Measurements from ENCODE around the gene FAT3.

The FAT3 gene

DNA sequence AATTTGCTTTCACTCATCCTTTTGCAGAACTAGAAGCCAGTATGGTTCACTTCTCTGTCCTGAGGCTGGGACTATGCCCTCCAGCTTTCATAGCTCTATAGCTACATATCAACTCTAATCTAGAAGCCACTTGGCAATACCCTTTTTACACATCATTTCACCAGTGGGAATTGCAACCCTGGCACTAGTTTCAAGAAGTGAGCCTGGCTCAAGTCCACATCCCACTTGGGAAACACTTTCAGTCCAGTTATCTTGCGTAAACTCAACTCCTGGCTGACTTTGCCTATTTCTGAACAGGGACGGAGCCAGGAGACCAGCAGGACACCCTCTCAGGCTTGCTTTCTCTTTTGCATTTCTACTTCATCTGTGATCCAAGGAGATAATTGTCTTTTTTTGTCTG, 19.9 kb upstream of the FAT3 start:
- H4K12ac ChIP-seq (ENCODE audit: low read depth, low read length) = no peak overlapping the region
- H3K4ac ChIP-seq (ENCODE audit: low read depth, low read length) = no peak overlapping the region
- H2BK12ac ChIP-seq (ENCODE audit: low read length) = no peak overlapping the region
- no peaks in the 10 kb centered on the region for H3K27me3 ChIP-seq (ENCODE audit: insufficient read depth, low read length)
- H3K18ac ChIP-seq (ENCODE audit: low read length) = no peak overlapping the region
- no peaks in the 10 kb centered on the region for H3K79me1 ChIP-seq (ENCODE audit: low read length)
- DNase-seq = no peak
- H2BK120ac ChIP-seq (ENCODE audit: insufficient read depth, low read length, poor library complexity) = no peak overlapping the region
- no peaks in the 10 kb centered on the region for H3K36me3 ChIP-seq (ENCODE audit: control insufficient read depth in 1 of 2, insufficient read depth in 2 of 2, low read length in 2 of 2)
- H3K4me1 ChIP-seq (ENCODE audit: control insufficient read depth in 1 of 2, insufficient read depth in 2 of 2, low read length in 2 of 2) = no peaks in the 10 kb centered on the region
- H3K9ac ChIP-seq (ENCODE audit: low read length) = no peak overlapping the region
- H4K8ac ChIP-seq (ENCODE audit: low read depth, low read length) = no peak overlapping the region
- no peaks in the 10 kb centered on the region for H3K79me2 ChIP-seq (ENCODE audit: control insufficient read depth, insufficient read depth, low read length, poor library complexity)
- H3K4me2 ChIP-seq (ENCODE audit: low read length) = no peak overlapping the region
- H3K4me3 ChIP-seq (ENCODE audit: low read depth, low read length) = no peak overlapping the region
- H3K9me3 ChIP-seq (ENCODE audit: insufficient read depth, low read depth, low read length) = no peaks in the 10 kb centered on the region
- no peak overlapping the region for H3K14ac ChIP-seq (ENCODE audit: low read length)
- H2AK5ac ChIP-seq (ENCODE audit: low read length) = no peak overlapping the region
- no peak overlapping the region for H2BK5ac ChIP-seq (ENCODE audit: low read depth, low read length, poor library complexity)
- no CpG with 5 or more reads among the region's 2 CpGs for WGBS (ENCODE audit: extremely low coverage, insufficient coverage, insufficient read length)
- H2AFZ ChIP-seq (ENCODE audit: insufficient read depth, low read length, poor library complexity) = no peak overlapping the region
- no peak overlapping the region for H4K91ac ChIP-seq (ENCODE audit: low read depth, low read length)
- no peak overlapping the region for H3K27ac ChIP-seq (ENCODE audit: low read depth, low read length)
- H3K23ac ChIP-seq (ENCODE audit: low read length) = no peak overlapping the region

DNA sequence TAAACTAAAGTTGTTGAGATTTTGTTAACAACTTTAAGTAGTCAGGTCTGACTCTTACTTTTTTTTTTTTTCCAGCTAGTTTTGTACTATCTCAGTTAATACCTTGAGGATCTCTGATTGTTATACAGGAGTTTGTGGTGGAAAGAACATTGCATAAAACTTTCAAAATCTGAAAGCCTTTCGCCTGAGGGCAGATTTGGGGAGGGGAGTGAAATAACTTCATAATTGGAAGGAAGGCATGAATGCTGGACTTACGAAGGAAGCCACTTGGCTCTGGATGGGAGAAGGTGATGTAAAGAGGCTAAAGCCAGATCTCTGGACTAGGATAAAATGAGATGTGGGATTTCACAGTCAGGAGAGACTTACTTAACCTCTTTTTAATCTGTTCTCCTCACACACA, 18.2 kb upstream of the FAT3 start:
- no peak overlapping the region for H4K8ac ChIP-seq (ENCODE audit: low read depth, low read length)
- no peaks in the 10 kb centered on the region for H3K79me1 ChIP-seq (ENCODE audit: low read length)

GRCh38 chr11:92211576-92212167, 12.9 kb upstream of the FAT3 start:
- Histone ChIP-seq H2AK5ac (ENCODE audit: low read length) (no peak overlapping the region), H3K4me2 (ENCODE audit: low read length) (no peak overlapping the region), H3K27me3 (ENCODE audit: insufficient read depth, low read length) (no peaks in the 10 kb centered on the region), H3K36me3 (ENCODE audit: control insufficient read depth in 1 of 2, insufficient read depth in 2 of 2, low read length in 2 of 2) (no peaks in the 10 kb centered on the region), H4K8ac (ENCODE audit: low read depth, low read length) (no peak overlapping the region), H2AFZ (ENCODE audit: insufficient read depth, low read length, poor library complexity) (no peak overlapping the region), H3K27ac (ENCODE audit: low read depth, low read length) (no peak overlapping the region), H2BK120ac (ENCODE audit: insufficient read depth, low read length, poor library complexity) (no peak overlapping the region), H2BK5ac (ENCODE audit: low read depth, low read length, poor library complexity) (no peak overlapping the region), H3K9ac (ENCODE audit: low read length) (no peak overlapping the region), H3K14ac (ENCODE audit: low read length) (no peak overlapping the region), H4K91ac (ENCODE audit: low read depth, low read length) (no peak overlapping the region), H3K79me1 (ENCODE audit: low read length) (no peaks in the 10 kb centered on the region), H3K23ac (ENCODE audit: low read length) (no peak overlapping the region), H4K12ac (ENCODE audit: low read depth, low read length) (no peak overlapping the region), H3K4me1 (ENCODE audit: control insufficient read depth in 1 of 2, insufficient read depth in 2 of 2, low read length in 2 of 2) (no peaks in the 10 kb centered on the region), H3K79me2 (ENCODE audit: control insufficient read depth, insufficient read depth, low read length, poor library complexity) (no peaks in the 10 kb centered on the region), H3K4ac (ENCODE audit: low read depth, low read length) (no peak overlapping the region), H3K4me3 (ENCODE audit: low read depth, low read length) (no peak overlapping the region), H3K9me3 (ENCODE audit: insufficient read depth, low read depth, low read length) (no peaks in the 10 kb centered on the region), H3K18ac (ENCODE audit: low read length) (no peak overlapping the region), H2BK12ac (ENCODE audit: low read length) (no peak overlapping the region)
- peak in 1 of 2 donors; percentile 29 for DNase-seq
- no CpG with 5 or more reads among the region's 5 CpGs for WGBS (ENCODE audit: extremely low coverage, insufficient coverage, insufficient read length)

More for the DNA sequence above, 18.2 kb upstream of the FAT3 start:
- Histone ChIP-seq H4K91ac (ENCODE audit: low read depth, low read length) (no peak overlapping the region), H2BK5ac (ENCODE audit: low read depth, low read length, poor library complexity) (no peak overlapping the region), H4K12ac (ENCODE audit: low read depth, low read length) (no peak overlapping the region), H2BK12ac (ENCODE audit: low read length) (no peak overlapping the region), H2AFZ (ENCODE audit: insufficient read depth, low read length, poor library complexity) (no peak overlapping the region), H3K9me3 (ENCODE audit: insufficient read depth, low read depth, low read length) (no peaks in the 10 kb centered on the region), H3K14ac (ENCODE audit: low read length) (no peak overlapping the region), H3K9ac (ENCODE audit: low read length) (no peak overlapping the region), H3K23ac (ENCODE audit: low read length) (no peak overlapping the region), H3K4me3 (ENCODE audit: low read depth, low read length) (no peak overlapping the region), H3K4ac (ENCODE audit: low read depth, low read length) (no peak overlapping the region), H3K18ac (ENCODE audit: low read length) (no peak overlapping the region), H2BK120ac (ENCODE audit: insufficient read depth, low read length, poor library complexity) (no peak overlapping the region), H3K4me1 (ENCODE audit: control insufficient read depth in 1 of 2, insufficient read depth in 2 of 2, low read length in 2 of 2) (no peaks in the 10 kb centered on the region), H3K36me3 (ENCODE audit: control insufficient read depth in 1 of 2, insufficient read depth in 2 of 2, low read length in 2 of 2) (no peaks in the 10 kb centered on the region), H3K27ac (ENCODE audit: low read depth, low read length) (no peak overlapping the region), H3K79me2 (ENCODE audit: control insufficient read depth, insufficient read depth, low read length, poor library complexity) (no peaks in the 10 kb centered on the region), H2AK5ac (ENCODE audit: low read length) (no peak overlapping the region), H3K4me2 (ENCODE audit: low read length) (no peak overlapping the region), H3K27me3 (ENCODE audit: insufficient read depth, low read length) (no peaks in the 10 kb centered on the region)
- peak; percentile 88 to 98 for DNase-seq
- no CpG with 5 or more reads among the region's 2 CpGs for WGBS (ENCODE audit: extremely low coverage, insufficient coverage, insufficient read length)

DNA sequence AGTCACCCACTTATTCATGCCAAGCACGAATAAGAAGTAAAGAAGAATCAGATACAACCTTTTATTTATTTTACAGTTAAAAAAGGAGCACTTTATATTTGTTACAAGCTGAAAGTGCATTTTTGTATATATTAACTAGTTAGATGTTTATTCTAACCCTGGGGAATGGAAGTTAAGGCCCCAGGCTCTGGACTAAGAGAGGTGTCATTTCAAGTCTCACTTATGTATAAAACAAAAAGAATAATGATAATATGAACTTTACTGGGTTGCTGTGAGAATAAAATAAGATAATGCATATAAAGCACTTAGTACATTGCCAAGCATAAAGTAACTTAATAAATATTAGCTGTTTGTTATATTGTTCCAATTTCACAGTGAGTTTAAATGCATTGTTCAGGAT, 12.1 kb upstream of the FAT3 start:
- H3K4me3 ChIP-seq (ENCODE audit: low read depth, low read length) = no peak overlapping the region
- H3K9ac ChIP-seq (ENCODE audit: low read length) = no peak overlapping the region
- H2BK12ac ChIP-seq (ENCODE audit: low read length) = no peak overlapping the region
- no peak overlapping the region for H3K4ac ChIP-seq (ENCODE audit: low read depth, low read length)
- no peak overlapping the region for H4K91ac ChIP-seq (ENCODE audit: low read depth, low read length)
- H3K18ac ChIP-seq (ENCODE audit: low read length) = no peak overlapping the region
- H2AFZ ChIP-seq (ENCODE audit: insufficient read depth, low read length, poor library complexity) = no peak overlapping the region
- WGBS (ENCODE audit: extremely low coverage, insufficient coverage, insufficient read length) = no CpG with 5 or more reads among the region's 1 CpG
- H3K23ac ChIP-seq (ENCODE audit: low read length) = no peak overlapping the region
- no peak overlapping the region for H4K8ac ChIP-seq (ENCODE audit: low read depth, low read length)
- H3K14ac ChIP-seq (ENCODE audit: low read length) = no peak overlapping the region
- no peak overlapping the region for H2BK5ac ChIP-seq (ENCODE audit: low read depth, low read length, poor library complexity)
- no peak overlapping the region for H4K12ac ChIP-seq (ENCODE audit: low read depth, low read length)
- H3K9me3 ChIP-seq (ENCODE audit: insufficient read depth, low read depth, low read length) = no peaks in the 10 kb centered on the region
- no peak overlapping the region for H2AK5ac ChIP-seq (ENCODE audit: low read length)
- H2BK120ac ChIP-seq (ENCODE audit: insufficient read depth, low read length, poor library complexity) = no peak overlapping the region
- DNase-seq = no peak
- no peak overlapping the region for H3K4me2 ChIP-seq (ENCODE audit: low read length)
- H3K36me3 ChIP-seq (ENCODE audit: control insufficient read depth in 1 of 2, insufficient read depth in 2 of 2, low read length in 2 of 2) = no peaks in the 10 kb centered on the region
- H3K79me2 ChIP-seq (ENCODE audit: control insufficient read depth, insufficient read depth, low read length, poor library complexity) = no peaks in the 10 kb centered on the region
- no peaks in the 10 kb centered on the region for H3K27me3 ChIP-seq (ENCODE audit: insufficient read depth, low read length)
- no peak overlapping the region for H3K27ac ChIP-seq (ENCODE audit: low read depth, low read length)
- H3K4me1 ChIP-seq (ENCODE audit: control insufficient read depth in 1 of 2, insufficient read depth in 2 of 2, low read length in 2 of 2) = no peaks in the 10 kb centered on the region
- H3K79me1 ChIP-seq (ENCODE audit: low read length) = no peaks in the 10 kb centered on the region
